ENCODE results near the gene DNAJC22.
"Not testable (repeated sequence)": the region's sequence is repeated elsewhere in the genome, so short reads cannot be mapped to it uniquely, and the experiment has no call there.

Gene DNAJC22

DNA sequence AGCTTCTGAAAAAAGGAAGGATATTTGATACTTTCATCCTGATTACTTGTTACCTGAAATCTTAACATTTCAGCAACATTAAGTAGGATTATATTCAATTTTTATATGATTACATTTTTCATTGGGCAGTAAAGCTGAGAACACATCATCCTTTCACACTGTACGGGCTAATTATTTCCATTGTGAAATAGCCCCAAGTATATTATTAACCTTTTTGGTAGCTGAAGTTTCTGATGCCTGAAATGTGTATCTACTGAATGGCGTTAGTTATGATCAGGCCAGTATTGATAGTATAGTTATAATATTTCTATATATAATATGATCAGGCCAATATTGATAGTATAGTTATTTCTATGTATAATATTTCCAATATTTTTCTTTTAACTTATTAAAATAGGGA lies 30.7 kb downstream of the DNAJC22 start:
- Histone ChIP-seq H3K27ac (ENCODE audit: low read length) (no peak overlapping the region), H3K4me2 (ENCODE audit: insufficient read depth, low read length) (no peak overlapping the region), H3K9me3 (ENCODE audit: insufficient read depth, low read length, severe bottlenecking) (no peaks in the 10 kb centered on the region), H3K4me3 (ENCODE audit: low read depth in 1 of 2, low read length in 2 of 2) (no peak overlapping the region), H2AFZ (ENCODE audit: low read depth, low read length) (no peak overlapping the region), H4K20me1 (ENCODE audit: insufficient read depth, low read length) (peaks cover 12% of the 10 kb centered on the region; the same call in 1 of the 2 replicates), H3K27me3 (ENCODE audit: insufficient read depth, low read length, poor library complexity) (no peaks in the 10 kb centered on the region), H3K79me2 (ENCODE audit: insufficient read depth, low read length) (peaks cover 86% of the 10 kb centered on the region), H3K4me1 (ENCODE audit: insufficient read depth, low read length) (no peaks in the 10 kb centered on the region), H3K9ac (ENCODE audit: low read depth, low read length) (no peak overlapping the region), H3K36me3 (ENCODE audit: insufficient read depth, low read length) (peaks cover 8% of the 10 kb centered on the region)
- DNase-seq (no peak), ATAC-seq (ENCODE audit: insufficient read depth, low read depth) (no peak)
- no peak for TF ChIP-seq EZH2 (IDR thresholded peaks at IDR 0.05; ENCODE audit: borderline replicate concordance, low read depth, low read length, severe bottlenecking)
- TF ChIP-seq, protein P1, sequence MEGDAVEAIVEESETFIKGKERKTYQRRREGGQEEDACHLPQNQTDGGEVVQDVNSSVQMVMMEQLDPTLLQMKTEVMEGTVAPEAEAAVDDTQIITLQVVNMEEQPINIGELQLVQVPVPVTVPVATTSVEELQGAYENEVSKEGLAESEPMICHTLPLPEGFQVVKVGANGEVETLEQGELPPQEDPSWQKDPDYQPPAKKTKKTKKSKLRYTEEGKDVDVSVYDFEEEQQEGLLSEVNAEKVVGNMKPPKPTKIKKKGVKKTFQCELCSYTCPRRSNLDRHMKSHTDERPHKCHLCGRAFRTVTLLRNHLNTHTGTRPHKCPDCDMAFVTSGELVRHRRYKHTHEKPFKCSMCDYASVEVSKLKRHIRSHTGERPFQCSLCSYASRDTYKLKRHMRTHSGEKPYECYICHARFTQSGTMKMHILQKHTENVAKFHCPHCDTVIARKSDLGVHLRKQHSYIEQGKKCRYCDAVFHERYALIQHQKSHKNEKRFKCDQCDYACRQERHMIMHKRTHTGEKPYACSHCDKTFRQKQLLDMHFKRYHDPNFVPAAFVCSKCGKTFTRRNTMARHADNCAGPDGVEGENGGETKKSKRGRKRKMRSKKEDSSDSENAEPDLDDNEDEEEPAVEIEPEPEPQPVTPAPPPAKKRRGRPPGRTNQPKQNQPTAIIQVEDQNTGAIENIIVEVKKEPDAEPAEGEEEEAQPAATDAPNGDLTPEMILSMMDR (IDR thresholded peaks at IDR 0.05; ENCODE audit: borderline replicate concordance, extremely low read depth, low read length, poor library complexity, severe bottlenecking) = no peak

GRCh38 chr12:49380184-49380583 lies 33.5 kb downstream of the DNAJC22 start:
- Histone ChIP-seq H4K20me1 (ENCODE audit: insufficient read depth, low read length) (peaks cover 18% of the 10 kb centered on the region; the same call in 1 of the 2 replicates), H3K79me2 (ENCODE audit: insufficient read depth, low read length) (peaks cover 85% of the 10 kb centered on the region)
- H3K9ac ChIP-seq (ENCODE audit: low read depth, low read length); H3K4me3 ChIP-seq (ENCODE audit: low read depth in 1 of 2, low read length in 2 of 2); H2AFZ ChIP-seq (ENCODE audit: low read depth, low read length); H3K4me2 ChIP-seq (ENCODE audit: insufficient read depth, low read length); DNase-seq; ATAC-seq (ENCODE audit: insufficient read depth, low read depth); H3K27me3 ChIP-seq (ENCODE audit: insufficient read depth, low read length, poor library complexity); H3K27ac ChIP-seq (ENCODE audit: low read length); H3K4me1 ChIP-seq (ENCODE audit: insufficient read depth, low read length); H3K36me3 ChIP-seq (ENCODE audit: insufficient read depth, low read length); H3K9me3 ChIP-seq (ENCODE audit: insufficient read depth, low read length, severe bottlenecking): not testable (repeated sequence)

- Histone ChIP-seq H4K20me1 (ENCODE audit: insufficient read depth, low read length) (peaks cover 4% of the 10 kb centered on the region; the same call in 1 of the 2 replicates), H3K36me3 (ENCODE audit: insufficient read depth, low read length) (0 out of 2 replicates have a peak, but pooled peaks cover 4% of the 10 kb centered on the region), H3K79me2 (ENCODE audit: insufficient read depth, low read length) (peaks cover 45% of the 10 kb centered on the region), H3K9ac (ENCODE audit: low read depth, low read length) (no peak overlapping the region), H3K27me3 (ENCODE audit: insufficient read depth, low read length, poor library complexity) (no peaks in the 10 kb centered on the region), H3K9me3 (ENCODE audit: insufficient read depth, low read length, severe bottlenecking) (no peaks in the 10 kb centered on the region), H3K4me1 (ENCODE audit: insufficient read depth, low read length) (no peaks in the 10 kb centered on the region), H3K4me2 (ENCODE audit: insufficient read depth, low read length) (no peak overlapping the region), H3K4me3 (ENCODE audit: low read depth in 1 of 2, low read length in 2 of 2) (no peak overlapping the region), H3K27ac (ENCODE audit: low read length) (no peak overlapping the region), H2AFZ (ENCODE audit: low read depth, low read length) (no peak overlapping the region)
- no peak for ATAC-seq (ENCODE audit: insufficient read depth, low read depth)
- no peak for DNase-seq
- no peak for TF ChIP-seq EZH2 (IDR thresholded peaks at IDR 0.05; ENCODE audit: borderline replicate concordance, low read depth, low read length, severe bottlenecking)
- TF ChIP-seq, protein P1 (IDR thresholded peaks at IDR 0.05; ENCODE audit: borderline replicate concordance, extremely low read depth, low read length, poor library complexity, severe bottlenecking) = no peak
Observed at GRCh38 chr12:49388682-49389386, 42.1 kb downstream of the DNAJC22 start.

GRCh38 chr12:49389387-49389703 lies 42.7 kb downstream of the DNAJC22 start:
- no peak for ATAC-seq (ENCODE audit: insufficient read depth, low read depth)
- Histone ChIP-seq H3K27me3 (ENCODE audit: insufficient read depth, low read length, poor library complexity) (no peaks in the 10 kb centered on the region), H4K20me1 (ENCODE audit: insufficient read depth, low read length) (peaks cover 4% of the 10 kb centered on the region; the same call in 1 of the 2 replicates), H3K9ac (ENCODE audit: low read depth, low read length) (no peak overlapping the region), H3K27ac (ENCODE audit: low read length) (no peak overlapping the region), H3K9me3 (ENCODE audit: insufficient read depth, low read length, severe bottlenecking) (no peaks in the 10 kb centered on the region), H3K4me2 (ENCODE audit: insufficient read depth, low read length) (no peak overlapping the region), H3K79me2 (ENCODE audit: insufficient read depth, low read length) (peaks cover 43% of the 10 kb centered on the region), H3K4me1 (ENCODE audit: insufficient read depth, low read length) (no peaks in the 10 kb centered on the region), H3K4me3 (ENCODE audit: low read depth in 1 of 2, low read length in 2 of 2) (no peak overlapping the region), H2AFZ (ENCODE audit: low read depth, low read length) (no peak overlapping the region), H3K36me3 (ENCODE audit: insufficient read depth, low read length) (0 out of 2 replicates have a peak, but pooled peaks cover 4% of the 10 kb centered on the region)
- TF ChIP-seq, protein P1 (IDR thresholded peaks at IDR 0.05; ENCODE audit: borderline replicate concordance, extremely low read depth, low read length, poor library complexity, severe bottlenecking) = no peak
- no peak for TF ChIP-seq EZH2 (IDR thresholded peaks at IDR 0.05; ENCODE audit: borderline replicate concordance, low read depth, low read length, severe bottlenecking)
- no peak for DNase-seq
